Stimulated activated CD4-positive, alpha-beta T cell treated with anti-CD3 and anti-CD28 coated beads, Interleukin-4, amount 100 ng/mL, for 4 hours (primary cell): ENCODE measurements around the gene TPCN1.
A peak's percentile ranks its signal among the peaks of the same experiment; 100 is the strongest.
"Not testable (repeated sequence)": the region's sequence is repeated elsewhere in the genome, so short reads cannot be mapped to it uniquely, and the experiment has no call there.

ENCODE experiments used
- DNase-seq, 2 experiments: peaks; one replicate each; pipeline ENCODE4 v3.0.0-alpha.2; 2020

The TPCN1 gene

GRCh38 chr12:113197518-113198077 is 23.7 kb upstream of the TPCN1 start:
- no peak for DNase-seq

- no peak for DNase-seq
Observed at GRCh38 chr12:113198296-113198695, 23.0 kb upstream of the TPCN1 start.

- DNase-seq, result no peak
Observed at GRCh38 chr12:113200021-113200797, 21.1 kb upstream of the TPCN1 start.

GRCh38 chr12:113201187-113202177 is 19.8 kb upstream of the TPCN1 start:
- DNase-seq, result no peak

GRCh38 chr12:113202300-113203075 is 18.8 kb upstream of the TPCN1 start:
- DNase-seq, result no peak

- DNase-seq, result no peak
Observed at GRCh38 chr12:113203852-113204760, 17.2 kb upstream of the TPCN1 start.

- no peak for DNase-seq
Observed at GRCh38 chr12:113204804-113205203, 16.5 kb upstream of the TPCN1 start.

GRCh38 chr12:113206802-113207201 is 14.5 kb upstream of the TPCN1 start:
- not testable (repeated sequence) for DNase-seq

- DNase-seq, result no peak
Observed at GRCh38 chr12:113207613-113208040, 13.6 kb upstream of the TPCN1 start.

GRCh38 chr12:113208041-113208934 is 13.0 kb upstream of the TPCN1 start:
- peak in 1 of 2 experiments; percentile 30 for DNase-seq

- DNase-seq, result no peak
Observed at GRCh38 chr12:113211160-113211559, 10.1 kb upstream of the TPCN1 start.

- DNase-seq, result no peak
Observed at GRCh38 chr12:113214895-113215400, 6.3 kb upstream of the TPCN1 start.

- DNase-seq, result no peak
Observed at GRCh38 chr12:113216027-113216426, 5.2 kb upstream of the TPCN1 start.

- DNase-seq, result no peak
Observed at GRCh38 chr12:113220593-113221180, 577 bp upstream of the TPCN1 start.

- DNase-seq, result peak in 1 of 2 experiments; percentile 8
Observed at GRCh38 chr12:113221997-113222729, 899 bp downstream of the TPCN1 start.

- no peak for DNase-seq
Observed at GRCh38 chr12:113222730-113223531, 1.7 kb downstream of the TPCN1 start.

GRCh38 chr12:113224955-113225354 is 3.7 kb downstream of the TPCN1 start:
- DNase-seq, result no peak
